Activated CD8-positive, alpha-beta memory T cell treated with anti-CD3 and anti-CD28 coated beads, Interleukin-2, amount 50 U/mL, for 48 hours (primary cell): ENCODE data around the gene KCNK15.

Experiments used
- DNase-seq: peaks from one replicate; pipeline ENCODE4 v3.0.0-alpha.2; 2020

KCNK15 gene

DNA sequence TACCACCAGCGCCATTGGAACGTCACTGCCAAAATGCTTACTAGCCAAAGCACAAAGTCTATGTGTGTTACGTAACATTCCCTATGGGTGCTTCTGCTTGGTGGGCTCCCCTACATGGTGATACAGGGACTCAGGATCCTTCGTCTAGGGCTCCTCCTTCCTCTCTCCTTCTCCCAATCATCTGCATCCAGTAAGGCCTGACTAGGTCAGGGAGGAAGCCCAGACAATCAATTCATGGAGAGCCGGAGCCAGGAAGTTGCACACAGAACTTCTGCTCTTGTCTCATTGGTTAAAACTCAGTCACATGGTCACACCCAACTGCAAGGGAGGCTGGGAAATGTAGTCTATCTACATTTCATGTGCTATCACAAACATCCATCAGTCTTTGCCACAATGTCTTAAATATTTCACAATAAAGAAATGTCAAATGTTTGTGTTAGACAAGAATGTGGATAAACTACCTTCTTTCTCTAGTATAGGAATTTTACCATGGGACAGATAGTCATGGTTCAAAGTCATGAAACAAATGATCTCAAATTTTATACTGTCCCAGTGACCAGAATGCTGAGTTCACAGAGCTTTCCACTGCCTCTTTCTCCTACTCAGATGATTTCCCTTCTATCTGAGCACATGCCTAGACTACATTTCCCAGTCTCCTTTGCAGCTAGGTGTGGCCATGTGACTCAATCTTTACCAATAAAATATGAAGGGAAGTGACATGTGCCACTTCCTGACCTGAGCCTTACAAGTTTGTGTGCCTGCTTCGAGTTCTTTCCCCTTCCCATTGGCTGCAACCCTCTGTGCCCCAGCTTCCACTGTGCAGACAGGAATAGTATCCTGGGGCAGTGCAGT, 9.3 kb upstream of the KCNK15 start:
- no peak for DNase-seq

DNA sequence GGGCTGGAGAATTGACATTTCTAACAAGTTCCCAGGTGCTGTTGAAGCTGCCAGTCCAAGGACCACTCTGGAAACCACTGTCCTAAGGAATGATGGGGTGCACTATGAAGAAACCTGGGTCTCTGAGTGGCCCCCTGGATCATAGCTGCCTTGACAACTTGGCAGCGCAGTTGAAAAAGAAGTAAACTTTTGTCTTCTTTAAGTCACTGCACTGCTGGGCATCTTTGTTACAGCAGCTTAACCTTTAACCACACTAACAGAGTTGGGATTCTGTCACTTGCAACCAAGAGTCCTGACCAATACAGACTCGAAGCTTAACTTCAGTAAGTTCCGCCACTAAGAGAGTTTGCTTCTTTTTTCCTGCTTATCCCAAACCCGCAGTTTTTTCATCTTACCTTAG, 8.5 kb upstream of the KCNK15 start:
- no peak for DNase-seq

DNA sequence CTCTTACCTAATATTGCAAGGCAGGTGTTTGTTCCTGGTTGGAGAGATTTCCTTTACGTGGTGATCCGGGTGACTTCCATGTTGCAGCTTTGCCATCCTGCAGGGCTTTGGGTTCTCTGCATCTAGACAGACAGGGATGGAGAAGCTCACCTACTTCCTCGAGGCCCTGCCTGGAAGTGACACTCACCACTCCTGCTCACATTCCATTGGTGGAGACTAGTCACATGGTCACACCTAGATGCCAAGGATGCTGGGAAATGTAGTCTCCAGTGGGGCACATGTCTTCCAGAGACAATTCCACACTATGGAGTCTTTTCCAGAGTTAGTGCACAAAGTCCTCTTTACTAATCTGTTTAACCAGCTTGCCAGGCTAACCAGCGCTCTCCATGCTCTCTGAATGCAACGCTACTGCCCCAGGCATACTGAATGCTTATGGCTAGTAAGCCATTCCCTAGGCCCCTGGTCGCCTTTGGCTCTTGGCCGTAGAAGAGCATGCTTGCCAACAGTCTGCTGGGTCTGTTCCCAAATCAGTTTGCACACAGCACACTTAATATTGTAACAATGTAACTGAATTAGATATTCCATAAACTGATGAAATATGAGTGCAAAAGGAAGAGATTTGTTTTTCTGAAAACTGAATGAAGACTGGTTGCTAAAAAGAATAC, 6.7 kb upstream of the KCNK15 start:
- no peak for DNase-seq

DNA sequence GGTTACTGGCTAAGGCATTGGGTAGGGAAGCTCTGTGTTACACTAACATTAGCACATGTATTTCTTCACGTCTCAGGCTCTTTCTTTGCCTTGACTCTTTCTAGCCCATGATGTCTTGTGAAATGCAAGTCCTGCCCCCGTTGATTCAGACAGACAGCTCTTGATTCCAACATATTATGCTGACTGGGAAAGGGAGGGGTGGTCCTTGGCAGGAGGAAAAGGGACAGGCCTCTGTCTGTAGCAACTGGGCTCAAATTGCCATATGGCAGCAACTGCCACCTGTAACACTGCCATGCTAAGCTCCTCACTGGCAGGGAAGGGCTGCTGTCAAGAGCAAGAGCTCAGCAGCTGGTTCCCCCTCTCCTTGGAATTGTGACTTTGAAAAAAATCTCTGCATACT, 5.7 kb upstream of the KCNK15 start:
- no peak for DNase-seq

DNA sequence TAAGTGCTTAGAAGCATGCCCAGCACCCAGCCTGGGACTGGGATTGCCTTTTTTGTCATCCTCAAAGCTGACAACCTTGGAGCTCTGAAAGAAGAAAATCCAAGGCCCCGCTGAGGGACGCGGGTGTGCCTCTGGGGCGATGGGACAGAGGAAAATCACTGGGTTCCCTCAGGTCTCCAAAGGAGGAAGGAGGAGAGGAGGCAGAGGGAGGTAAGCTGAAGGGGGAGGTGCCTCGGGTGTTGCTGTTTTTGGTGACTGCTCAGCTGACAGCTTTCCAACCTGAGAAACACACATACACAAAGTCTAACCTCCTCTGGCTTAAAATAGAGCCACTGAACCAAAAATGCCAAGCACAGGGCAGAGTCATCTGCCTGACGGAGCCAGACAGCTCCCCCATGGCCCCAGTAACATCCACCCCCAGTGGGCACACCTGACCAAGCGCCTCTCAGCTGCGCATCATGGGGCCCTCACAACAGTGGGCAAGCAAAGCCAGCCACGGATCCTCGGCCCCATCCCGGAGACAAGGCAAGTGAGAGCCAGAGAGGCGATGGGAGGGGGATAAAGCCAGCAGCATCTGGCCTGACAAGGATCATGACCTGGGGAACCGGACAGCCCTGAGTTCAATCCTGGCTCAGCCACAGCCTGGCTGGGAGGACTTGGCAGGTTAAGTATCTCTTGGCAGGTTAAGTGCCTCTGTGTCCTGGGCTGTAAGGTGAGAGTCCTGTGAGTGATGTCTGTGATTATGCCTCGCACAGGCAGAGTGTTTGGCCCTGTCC, 3.2 kb upstream of the KCNK15 start:
- DNase-seq = no peak

DNA sequence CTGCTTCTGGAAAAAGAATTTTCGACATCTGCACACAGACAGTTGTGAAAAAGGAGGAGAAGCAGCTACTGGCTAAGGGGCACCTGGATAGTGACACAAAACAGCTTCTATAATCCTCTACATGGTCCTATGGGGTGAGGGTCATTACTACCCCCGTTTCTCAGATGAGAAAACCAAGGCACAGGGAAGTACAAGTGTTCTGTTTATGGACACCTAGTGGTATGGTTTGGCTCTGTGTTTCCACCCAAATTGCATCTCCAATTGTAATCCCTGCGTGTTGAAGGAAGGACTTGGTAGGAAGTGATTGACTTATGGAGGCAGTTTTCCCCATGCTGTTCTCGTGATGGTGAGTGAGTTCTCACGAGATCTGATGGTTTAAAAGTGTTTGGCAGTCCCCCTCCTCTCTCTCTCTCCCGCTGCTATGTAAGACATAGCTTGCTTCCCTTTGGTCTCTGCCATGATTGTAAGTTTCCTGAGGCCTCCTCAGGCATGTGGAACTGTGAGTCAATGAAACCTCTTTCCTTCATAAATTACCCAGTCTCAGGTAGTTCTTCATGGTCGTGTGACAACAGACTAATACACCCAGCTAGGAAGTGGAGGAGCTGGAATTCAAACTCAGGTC, 2.5 kb upstream of the KCNK15 start:
- no peak for DNase-seq

DNA sequence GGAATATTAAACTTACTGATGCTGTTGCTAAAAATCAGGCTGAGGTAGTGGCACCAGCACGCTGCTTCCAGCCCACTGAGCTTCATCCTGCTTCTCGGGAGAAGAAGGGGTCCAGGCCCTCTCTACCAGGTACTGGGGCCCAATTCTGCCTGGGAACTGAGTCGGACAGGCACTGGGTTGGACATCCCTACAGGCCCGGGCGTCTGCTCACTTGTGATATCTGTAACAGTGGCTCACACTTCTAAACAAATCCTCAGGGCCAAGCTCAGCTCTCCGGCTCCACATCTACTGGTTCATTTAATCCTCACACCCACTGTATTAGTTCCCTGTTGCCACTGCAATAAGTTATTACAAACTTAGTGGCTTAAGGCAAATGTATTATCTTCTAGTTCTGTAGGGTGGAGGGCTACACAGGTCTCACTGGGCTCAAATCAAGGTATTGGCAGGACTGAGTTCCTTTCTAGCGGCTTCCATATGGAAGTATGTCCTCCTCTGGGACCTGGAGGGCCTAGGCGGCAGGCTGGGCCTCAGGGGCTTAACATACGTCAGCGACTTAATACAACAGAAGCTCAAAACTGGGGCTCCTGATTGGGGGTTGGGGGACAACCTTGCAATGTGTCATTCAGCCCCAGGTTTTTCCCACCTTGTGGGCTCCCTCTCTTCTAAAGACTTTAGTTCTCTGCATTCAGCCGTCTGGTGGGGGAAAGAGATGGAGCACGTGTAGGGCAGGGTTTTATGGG, 1.6 kb upstream of the KCNK15 start:
- no peak for DNase-seq

DNA sequence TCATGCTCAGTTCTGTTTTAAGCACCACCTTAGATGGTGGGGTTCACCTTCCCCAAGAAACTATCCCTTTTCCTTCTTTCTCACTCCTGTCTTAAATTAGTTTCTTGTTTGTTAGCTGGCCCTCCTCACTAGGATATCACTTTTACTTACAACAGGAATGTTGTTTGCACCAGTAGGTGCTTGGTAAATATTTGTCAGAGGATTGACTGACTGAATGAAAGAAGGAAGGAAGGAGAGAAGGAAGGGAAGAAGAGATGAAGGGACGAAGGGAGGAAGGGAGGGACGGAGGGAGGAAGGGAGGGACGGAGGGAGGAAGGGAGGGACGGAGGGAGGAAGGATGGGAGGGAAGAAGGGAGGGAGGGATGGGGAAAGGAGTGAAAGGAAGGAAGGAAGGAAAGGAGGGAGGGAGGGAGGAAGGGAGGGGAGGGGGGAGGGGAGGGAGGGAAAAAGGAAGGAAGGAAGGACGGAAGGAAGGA, 505 bp upstream of the KCNK15 start:
- DNase-seq = no peak

DNA sequence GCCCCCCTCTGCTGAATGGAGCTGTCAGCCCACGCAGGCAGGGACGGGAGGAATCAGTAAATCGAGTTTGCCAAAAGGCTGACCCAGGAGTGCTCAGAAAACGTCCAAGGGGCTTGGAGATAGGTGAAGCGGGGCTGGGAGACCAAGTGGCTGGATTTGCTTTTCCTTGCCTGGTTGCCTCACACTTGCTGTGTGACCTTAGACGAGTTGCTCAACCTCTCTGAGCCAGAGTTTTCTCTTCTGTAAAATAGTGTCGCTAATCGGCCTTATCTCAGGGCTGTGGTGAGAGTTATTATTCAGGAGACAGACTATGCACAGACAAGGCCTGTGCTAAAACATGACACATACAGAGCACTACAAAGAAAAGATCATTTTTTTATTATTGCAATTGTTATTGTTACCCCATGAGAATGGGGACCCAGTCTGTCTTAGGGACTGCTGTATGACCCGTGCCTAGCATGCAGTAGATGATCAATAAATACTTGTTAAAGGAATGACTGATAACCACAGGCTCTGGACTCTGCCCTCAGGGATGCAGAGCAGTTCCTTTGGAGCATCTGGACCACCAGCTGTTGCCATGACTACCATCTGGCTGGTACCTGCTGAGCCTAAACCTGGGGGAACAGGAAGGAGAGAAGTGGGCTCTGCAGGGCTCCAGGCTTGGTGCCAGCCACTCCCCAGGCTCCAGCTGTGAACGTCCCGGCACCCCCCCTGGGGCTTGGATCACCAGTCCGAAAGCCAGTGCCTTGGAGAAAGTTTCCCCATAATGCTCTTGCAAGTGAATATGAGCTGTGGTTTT, 901 bp downstream of the KCNK15 start:
- DNase-seq = no peak

DNA sequence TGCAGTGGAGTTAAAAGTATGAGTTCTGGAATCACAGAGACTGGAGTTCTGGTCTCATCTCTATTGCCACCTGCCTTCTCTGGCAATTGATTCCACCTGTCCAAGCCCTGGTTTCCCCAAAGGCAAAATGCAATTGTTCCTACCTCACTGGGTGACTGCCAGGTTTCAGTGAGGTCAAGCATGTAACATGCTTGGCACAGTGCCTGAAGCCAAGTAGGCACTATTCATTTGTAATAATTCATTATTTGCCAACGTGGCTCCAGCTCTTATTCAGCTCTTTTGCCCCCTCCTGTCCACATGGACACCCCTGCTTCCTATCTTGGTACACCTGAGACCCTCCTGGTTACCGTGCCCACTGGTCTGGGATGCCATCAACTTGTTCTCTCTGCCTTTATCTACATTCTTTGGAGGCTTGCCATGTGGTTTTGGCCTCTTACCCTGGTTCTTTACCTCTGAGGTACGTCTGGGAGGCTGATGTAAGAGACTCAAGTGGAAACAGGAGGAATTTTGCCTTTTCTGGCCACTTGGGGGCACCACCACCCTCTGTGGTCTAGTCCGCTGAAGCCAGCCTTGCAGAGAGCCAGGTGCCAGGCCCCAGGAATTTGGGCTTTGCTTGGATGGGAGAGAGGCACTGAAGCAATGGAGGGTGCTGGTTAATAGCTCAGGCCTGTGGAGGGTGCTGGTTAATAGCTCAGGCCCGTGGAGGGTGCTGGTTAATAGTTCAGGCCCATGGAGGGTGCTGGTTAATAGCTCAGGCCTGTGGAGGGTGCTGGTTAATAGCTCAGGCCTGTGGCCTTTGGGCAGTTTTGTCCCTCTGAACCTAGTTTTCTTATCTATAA, 1.7 kb downstream of the KCNK15 start:
- DNase-seq = peak; percentile 77

DNA sequence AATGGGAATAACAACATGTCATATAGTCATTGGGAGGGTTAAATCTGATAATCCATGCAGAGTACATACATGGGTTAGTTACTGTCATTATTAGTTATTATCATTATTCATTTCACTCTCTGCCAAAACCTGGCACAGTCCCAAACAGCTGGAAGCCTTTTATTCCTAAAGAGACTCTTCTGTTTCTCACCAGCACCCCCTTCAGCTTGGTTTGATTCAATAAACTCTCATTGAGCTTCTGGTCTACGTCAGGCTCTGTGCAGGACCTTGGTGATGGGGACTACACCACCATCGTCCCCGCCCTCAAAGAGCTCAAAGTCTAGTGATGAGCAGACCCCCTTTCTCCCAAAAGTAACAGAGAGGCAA, 2.3 kb downstream of the KCNK15 start:
- no peak for DNase-seq

DNA sequence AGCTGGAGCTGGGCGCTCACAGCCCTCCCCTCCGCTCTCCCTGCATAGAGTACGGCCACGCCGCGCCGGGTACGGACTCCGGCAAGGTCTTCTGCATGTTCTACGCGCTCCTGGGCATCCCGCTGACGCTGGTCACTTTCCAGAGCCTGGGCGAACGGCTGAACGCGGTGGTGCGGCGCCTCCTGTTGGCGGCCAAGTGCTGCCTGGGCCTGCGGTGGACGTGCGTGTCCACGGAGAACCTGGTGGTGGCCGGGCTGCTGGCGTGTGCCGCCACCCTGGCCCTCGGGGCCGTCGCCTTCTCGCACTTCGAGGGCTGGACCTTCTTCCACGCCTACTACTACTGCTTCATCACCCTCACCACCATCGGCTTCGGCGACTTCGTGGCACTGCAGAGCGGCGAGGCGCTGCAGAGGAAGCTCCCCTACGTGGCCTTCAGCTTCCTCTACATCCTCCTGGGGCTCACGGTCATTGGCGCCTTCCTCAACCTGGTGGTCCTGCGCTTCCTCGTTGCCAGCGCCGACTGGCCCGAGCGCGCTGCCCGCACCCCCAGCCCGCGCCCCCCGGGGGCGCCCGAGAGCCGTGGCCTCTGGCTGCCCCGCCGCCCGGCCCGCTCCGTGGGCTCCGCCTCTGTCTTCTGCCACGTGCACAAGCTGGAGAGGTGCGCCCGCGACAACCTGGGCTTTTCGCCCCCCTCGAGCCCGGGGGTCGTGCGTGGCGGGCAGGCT, 4.6 kb downstream of the KCNK15 start:
- no peak for DNase-seq

DNA sequence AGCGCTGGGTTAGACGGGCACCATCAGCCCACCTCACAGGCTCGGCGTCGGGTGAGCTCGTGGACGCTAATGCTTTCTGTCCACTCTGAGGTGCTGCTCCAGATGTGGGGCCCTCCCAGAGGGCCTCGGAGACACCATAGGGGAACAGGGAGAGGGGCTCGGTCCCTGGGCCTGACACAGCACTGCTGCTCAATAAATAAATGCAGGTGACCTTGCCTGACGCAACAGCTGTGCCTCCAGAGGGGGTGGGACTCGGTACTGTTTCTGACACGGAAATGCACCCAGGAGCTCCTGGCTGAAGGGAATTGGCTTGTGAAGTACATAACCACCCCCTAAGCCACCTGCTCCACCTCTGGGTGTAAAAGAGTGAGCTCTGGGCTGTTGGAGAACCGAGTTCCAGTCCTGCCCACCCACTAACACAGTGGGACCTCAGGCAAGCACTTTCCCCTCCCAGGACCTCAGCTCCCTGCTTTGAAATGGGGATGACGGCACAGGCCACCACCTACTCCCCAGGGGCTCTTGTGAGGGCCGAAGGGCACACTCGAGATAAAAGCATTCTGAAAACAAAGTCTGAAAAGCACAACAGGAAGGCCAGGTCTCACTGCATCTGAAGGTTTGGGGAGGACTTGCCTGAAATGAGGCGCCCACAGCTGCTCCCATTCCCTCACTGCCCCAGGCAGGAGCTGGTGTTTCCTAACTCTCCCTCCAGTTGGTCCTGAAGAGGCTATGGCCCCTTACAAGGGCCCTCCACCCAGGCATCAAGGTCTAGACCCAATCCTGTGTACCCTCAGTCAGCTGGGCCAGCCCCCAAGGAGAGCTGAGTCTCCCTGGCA, 6.7 kb downstream of the KCNK15 start:
- no peak for DNase-seq

DNA sequence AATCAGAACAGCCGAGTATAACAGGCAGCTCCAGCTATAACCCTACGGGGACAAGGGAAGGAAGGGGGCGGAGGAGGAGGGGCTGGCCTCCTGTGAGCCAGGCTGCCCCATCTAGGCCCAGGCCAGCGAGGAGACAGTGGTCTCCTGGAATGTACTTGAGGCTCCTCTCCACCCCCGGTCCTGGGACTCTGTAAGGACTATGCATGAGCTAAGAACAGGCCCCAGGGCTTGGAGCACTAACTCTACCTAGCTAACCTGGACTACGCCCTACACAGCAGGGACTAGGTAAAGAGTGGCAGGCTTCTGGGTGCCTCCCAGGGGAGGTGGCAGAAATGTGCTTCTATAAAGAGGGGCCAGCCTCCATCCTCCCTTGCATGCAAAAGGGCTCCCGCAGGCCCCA, 8.9 kb downstream of the KCNK15 start:
- DNase-seq = no peak

DNA sequence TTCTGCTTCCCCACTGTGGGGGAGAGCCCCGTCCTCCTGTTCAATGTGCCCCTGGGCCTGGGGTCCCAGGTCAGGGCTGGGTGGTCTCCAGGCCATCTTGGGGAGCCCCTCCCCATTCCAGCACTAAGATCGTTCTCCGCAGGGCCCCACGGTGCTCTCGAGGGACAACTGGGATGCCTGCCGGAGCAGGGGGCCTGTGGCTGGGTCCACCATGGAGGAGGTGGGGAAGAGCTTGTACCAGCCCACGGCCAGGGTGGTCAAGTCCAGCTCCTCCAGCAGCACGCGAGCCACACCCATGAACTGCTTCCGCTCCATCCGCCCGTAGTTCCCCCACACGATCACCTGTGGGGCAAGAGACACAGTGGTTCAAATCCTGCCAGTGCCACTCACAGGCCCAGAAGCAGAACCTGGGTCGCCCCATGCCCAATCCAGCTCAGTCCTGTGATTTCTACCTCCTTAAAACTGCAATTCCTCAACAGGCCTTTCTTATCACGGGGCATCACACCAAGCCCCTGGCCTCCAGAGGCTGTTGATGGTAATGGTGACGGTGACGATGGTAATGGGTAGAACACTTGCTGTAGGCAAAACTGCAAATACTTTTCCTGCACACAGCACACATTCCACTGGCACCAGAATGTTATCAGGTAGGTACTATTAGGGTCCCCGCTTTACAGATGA, 10.5 kb downstream of the KCNK15 start:
- DNase-seq = no peak

DNA sequence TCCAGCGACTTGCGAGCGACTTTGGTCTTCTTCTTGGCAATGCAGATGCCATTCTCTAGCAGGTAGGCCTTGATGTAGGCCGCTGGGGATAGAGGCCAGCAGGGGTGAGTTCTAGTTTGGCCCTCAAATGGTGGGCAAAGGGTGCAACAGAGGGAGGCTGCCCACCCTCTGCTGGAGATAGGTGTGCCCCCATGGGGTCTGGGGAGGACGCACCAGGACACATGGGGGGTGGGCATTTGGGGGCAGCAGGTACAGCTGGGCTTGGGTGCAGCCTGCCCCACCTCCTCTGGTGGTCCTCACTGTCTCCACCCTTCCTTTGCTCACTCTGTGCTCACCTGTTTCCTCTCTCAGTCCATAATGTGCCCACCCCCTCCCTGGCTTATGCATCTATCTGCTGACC, 11.3 kb downstream of the KCNK15 start:
- no peak for DNase-seq

DNA sequence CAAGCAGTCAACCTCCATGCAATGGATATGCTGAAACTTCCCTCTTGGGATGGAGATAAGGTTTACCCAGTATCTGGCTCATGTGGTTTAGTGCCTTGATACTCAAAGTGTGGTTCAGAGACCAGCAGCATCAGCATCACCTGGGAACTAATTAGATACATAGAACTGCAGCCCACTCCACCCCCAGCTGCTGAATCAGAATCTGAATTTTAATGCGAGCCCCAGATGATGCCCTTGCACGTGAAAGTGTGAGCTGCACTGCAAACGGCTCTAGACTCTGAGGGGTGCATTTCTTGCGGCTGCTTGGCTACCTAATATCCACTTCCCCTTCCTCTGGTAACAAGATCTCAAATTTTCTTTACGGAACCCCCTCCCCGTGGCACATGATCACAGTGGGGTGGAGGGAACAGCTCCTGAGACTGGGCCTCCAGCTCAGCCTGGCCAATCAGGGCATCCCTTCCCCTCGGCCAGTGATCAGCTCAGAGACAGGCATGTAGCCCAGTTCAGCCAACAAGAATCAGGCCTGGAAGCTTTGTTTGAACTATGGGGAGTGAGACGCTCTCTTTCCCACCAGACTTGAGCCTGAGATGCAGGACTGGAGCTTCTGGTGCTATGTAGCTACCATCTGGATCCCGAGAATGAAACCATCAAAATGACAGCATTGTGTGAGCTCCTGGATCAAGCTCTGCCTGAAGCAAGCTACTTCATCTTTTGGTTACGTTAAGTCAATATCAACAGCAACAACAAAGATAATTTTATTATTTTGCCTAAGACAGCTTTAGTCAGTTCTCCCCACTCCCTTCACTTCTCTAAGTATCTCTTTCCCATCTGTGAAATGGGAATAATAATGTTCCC, 12.8 kb downstream of the KCNK15 start:
- DNase-seq = no peak
